Small intestine (tissue), 7 donors: Measurements from ENCODE around the gene FAM174B. TPM values are rescaled to one million over a fixed set of nuclear protein-coding genes. Genes with fewer than 3 reads are reported as not detected.
A peak's percentile ranks its signal among the peaks of the same experiment; 100 is the strongest.

Experiments
- DNase-seq, 2 donors: peaks; one replicate each; pipeline versions ENCODE4 v3.0.0 to v3.0.0-alpha.2; 2013
- FAIRE-seq: peaks from 2 replicates; lab custom pipeline; 2012; peaks lifted over from hg19 to GRCh38; lab: Jason Lieb, UNC
- H3K27ac ChIP-seq, 3 donors: one replicate each; pipeline ENCODE4 v1.5.1; 2013; ENCODE audit warnings: low read length in 2 of 3, mild to moderate bottlenecking in 2 of 3, control low read depth in 1 of 3, inconsistent platforms in 1 of 3, low read depth in 1 of 3, moderate library complexity in 1 of 3
- H3K27me3 ChIP-seq, 3 donors: one replicate each; pipeline ENCODE4 v1.6.1; 2013; ENCODE audit warnings: low read length in 3 of 3, inconsistent platforms in 1 of 3; ENCODE audit not compliant: control insufficient read depth in 3 of 3, insufficient read depth in 3 of 3
- H3K36me3 ChIP-seq, 3 donors: one replicate each; pipeline ENCODE4 v1.6.1; 2013; ENCODE audit warnings: low read length in 3 of 3, inconsistent platforms in 1 of 3, low read depth in 1 of 3, mild to moderate bottlenecking in 1 of 3, moderate library complexity in 1 of 3; ENCODE audit not compliant: control insufficient read depth in 3 of 3, insufficient read depth in 2 of 3
- H3K4me1 ChIP-seq, 3 donors: one replicate each; pipeline ENCODE4 v1.6.1; 2013; ENCODE audit warnings: low read length in 2 of 3, inconsistent platforms in 1 of 3, low read depth in 1 of 3, mild to moderate bottlenecking in 1 of 3, moderate library complexity in 1 of 3; ENCODE audit not compliant: control insufficient read depth in 3 of 3, insufficient read depth in 2 of 3
- H3K4me3 ChIP-seq, 3 donors: one replicate each; pipeline ENCODE4 v1.5.1; 2013; ENCODE audit warnings: low read length in 3 of 3, control low read depth in 1 of 3, inconsistent platforms in 1 of 3, low read depth in 1 of 3, mild to moderate bottlenecking in 1 of 3, moderate library complexity in 1 of 3
- H3K9me3 ChIP-seq, 2 donors: one replicate each; pipeline ENCODE4 v1.6.1; 2013; ENCODE audit warnings: low read depth in 1 of 2, low read length in 1 of 2; ENCODE audit not compliant: control insufficient read depth in 2 of 2, insufficient read depth in 1 of 2
- WGBS, 3 donors: extraction: QIAGEN DNeasy Blood & Tissue Kit; methylation state at CpG; one replicate each; pipeline ENCODE4 v1.1.7; 2013; 5-methylcytosine and 5-hydroxymethylcytosine counted together
- polyA plus RNA-seq, 4 donors: library from polyadenylated mRNA; stranded (reverse) in 3 of 4; unstranded in 1 of 4; fragments of 200-250 nt in 3 of 4; fragments of 120-200 nt in 1 of 4; gene quantifications; one replicate each; pipeline versions ENCODE4 v1.2.1 to v1.2.3, GENCODE V29; 2013
- donor health status: healthy with polysubstance abuse.
- donor health status: control.
- donor health status: control.
- donor health status: Bipolar disorder and iron deficiency.
- donor health status: healthy.

Gene FAM174B
- polyA plus RNA-seq, 4 donors: 1.8 to 14.6 (median 5.6) TPM

- Histone ChIP-seq H3K36me3 (no peaks in the 10 kb centered on the region), H3K9me3 (no peaks in the 10 kb centered on the region), H3K4me1 (peaks cover 0 to 14% (median 0%) of the 10 kb centered on the region in 3 donors), H3K27me3 (no peaks in the 10 kb centered on the region), H3K27ac (no peak overlapping the region), H3K4me3 (no peak overlapping the region)
- FAIRE-seq (no peak), DNase-seq (no peak)
- WGBS, 3 donors: 55 to 71% (median 66%) methylated on average over 5 of the region's 5 CpGs
These were observed 64.3 kb downstream of the FAM174B start for GRCh38 chr15:92591275-92591674.

GRCh38 chr15:92586966-92587365, 68.6 kb downstream of the FAM174B start:
- FAIRE-seq: no peak
- no peaks in the 10 kb centered on the region for H3K9me3 ChIP-seq
- peaks cover 0 to 20% (median 0%) of the 10 kb centered on the region in 3 donors for H3K4me1 ChIP-seq
- H3K27ac ChIP-seq: peak overlapping the region in 1 of 3 donors; percentile 39
- no peak overlapping the region for H3K4me3 ChIP-seq
- H3K36me3 ChIP-seq: no peaks in the 10 kb centered on the region
- 54 to 78% (median 54%) methylated on average over 6 of the region's 6 CpGs for WGBS, 3 donors
- DNase-seq: peak; percentile 37 to 45
- no peaks in the 10 kb centered on the region for H3K27me3 ChIP-seq

GRCh38 chr15:92586383-92586942, 69.1 kb downstream of the FAM174B start:
- Histone ChIP-seq H3K4me3 (no peak overlapping the region), H3K9me3 (no peaks in the 10 kb centered on the region), H3K4me1 (peaks cover 0 to 20% (median 0%) of the 10 kb centered on the region in 3 donors), H3K27ac (peak overlapping the region in 1 of 3 donors; percentile 39), H3K36me3 (no peaks in the 10 kb centered on the region), H3K27me3 (no peaks in the 10 kb centered on the region)
- WGBS, 3 donors: 72 to 76% (median 73%) methylated on average over 8 of the region's 8 CpGs
- DNase-seq: peak in 1 of 2 donors; percentile 16
- no peak for FAIRE-seq

- Histone ChIP-seq H3K4me3 (no peak overlapping the region), H3K4me1 (peaks cover 0 to 20% (median 0%) of the 10 kb centered on the region in 3 donors), H3K27me3 (no peaks in the 10 kb centered on the region), H3K36me3 (no peaks in the 10 kb centered on the region), H3K27ac (no peak overlapping the region), H3K9me3 (no peaks in the 10 kb centered on the region)
- FAIRE-seq: no peak
- WGBS, 3 donors: 60 to 71% (median 66%) methylated on average over 4 of the region's 4 CpGs
- no peak for DNase-seq
These were observed 71.5 kb downstream of the FAM174B start for GRCh38 chr15:92584105-92584504.

GRCh38 chr15:92583096-92584034, 72.2 kb downstream of the FAM174B start:
- H3K36me3 ChIP-seq: no peaks in the 10 kb centered on the region
- H3K4me1 ChIP-seq: peaks cover 0 to 20% (median 0%) of the 10 kb centered on the region in 3 donors
- DNase-seq: no peak
- no peak overlapping the region for H3K27ac ChIP-seq
- 76 to 83% (median 81%) methylated on average over 19 of the region's 19 CpGs for WGBS, 3 donors
- H3K9me3 ChIP-seq: no peaks in the 10 kb centered on the region
- H3K4me3 ChIP-seq: no peak overlapping the region
- FAIRE-seq: no peak
- no peaks in the 10 kb centered on the region for H3K27me3 ChIP-seq

GRCh38 chr15:92582206-92582605, 73.4 kb downstream of the FAM174B start:
- FAIRE-seq (no peak), DNase-seq (no peak)
- peaks cover 0 to 15% (median 0%) of the 10 kb centered on the region in 3 donors for H3K4me1 ChIP-seq
- no peaks in the 10 kb centered on the region for H3K36me3 ChIP-seq
- H3K4me3 ChIP-seq: no peak overlapping the region
- no peaks in the 10 kb centered on the region for H3K27me3 ChIP-seq
- no peaks in the 10 kb centered on the region for H3K9me3 ChIP-seq
- WGBS, 3 donors: 74 to 76% (median 76%) methylated on average over 6 of the region's 6 CpGs
- H3K27ac ChIP-seq: no peak overlapping the region

- DNase-seq (no peak), FAIRE-seq (no peak)
- 82 to 93% (median 83%) methylated on average over 7 of the region's 7 CpGs for WGBS, 3 donors
- Histone ChIP-seq H3K36me3 (no peaks in the 10 kb centered on the region), H3K27me3 (no peaks in the 10 kb centered on the region), H3K27ac (no peak overlapping the region), H3K4me3 (no peak overlapping the region), H3K4me1 (peaks cover 0 to 3% (median 0%) of the 10 kb centered on the region in 3 donors), H3K9me3 (no peaks in the 10 kb centered on the region)
These were observed 74.6 kb downstream of the FAM174B start for GRCh38 chr15:92580933-92581445.

GRCh38 chr15:92580521-92580920, 75.1 kb downstream of the FAM174B start:
- no peaks in the 10 kb centered on the region for H3K27me3 ChIP-seq
- FAIRE-seq (no peak), DNase-seq (no peak)
- WGBS, 3 donors: 91 to 97% (median 94%) methylated on average over 12 of the region's 12 CpGs
- H3K4me1 ChIP-seq: no peaks in the 10 kb centered on the region
- H3K27ac ChIP-seq: no peak overlapping the region
- H3K36me3 ChIP-seq: no peaks in the 10 kb centered on the region
- H3K9me3 ChIP-seq: no peaks in the 10 kb centered on the region
- no peak overlapping the region for H3K4me3 ChIP-seq
